ENCODE results near the gene KCNQ1OT1.

Gene KCNQ1OT1

DNA sequence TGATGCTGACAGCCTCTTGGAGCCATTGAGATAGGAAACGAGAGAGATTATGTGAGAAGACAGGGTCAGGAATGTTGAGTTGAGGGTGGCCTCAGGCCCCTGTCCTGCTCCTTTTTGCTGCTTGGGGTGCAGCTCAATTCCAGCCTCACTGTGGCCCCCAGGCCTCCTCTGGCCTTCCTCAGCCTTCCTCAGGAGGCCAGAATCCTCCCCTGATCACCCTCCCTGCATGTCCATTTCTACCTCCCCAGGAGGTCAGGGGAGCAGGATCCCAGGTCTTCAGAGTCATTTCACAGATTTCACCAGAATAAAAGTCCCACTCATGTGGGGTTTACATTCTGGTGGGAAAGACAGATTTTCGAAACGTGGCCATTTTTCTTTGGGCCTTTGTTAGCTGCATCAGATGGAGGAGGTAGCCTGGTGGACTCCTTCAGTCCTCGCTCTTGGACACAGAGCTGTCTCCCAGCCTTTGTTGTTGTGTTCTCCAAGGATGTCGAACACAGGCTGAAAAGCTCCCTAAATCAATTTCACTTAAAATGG, 2.2 kb upstream of the KCNQ1OT1 start:
- no peak for DNase-seq (ENCODE audit: low spot score)

DNA sequence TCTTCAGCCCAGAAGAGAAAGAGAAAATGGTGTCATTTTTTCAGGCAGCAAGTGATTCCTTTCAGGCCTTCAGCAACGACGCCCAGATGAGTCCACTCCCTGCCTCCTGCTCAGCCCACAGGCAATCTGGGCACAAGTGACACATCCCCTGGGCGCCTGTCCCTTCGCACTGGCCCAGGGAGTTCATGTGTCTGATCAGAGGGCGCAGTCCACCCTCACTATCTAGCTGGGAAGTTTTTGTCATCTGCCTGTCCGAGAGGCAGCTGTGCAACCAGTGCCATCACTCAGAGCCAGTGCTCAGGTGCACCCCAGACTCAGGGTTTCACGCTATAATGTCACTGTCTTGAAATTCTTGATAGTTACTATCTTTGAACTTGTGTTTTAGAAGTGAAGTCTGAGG, 1.4 kb upstream of the KCNQ1OT1 start:
- DNase-seq (ENCODE audit: low spot score), result peak; percentile 61

DNA sequence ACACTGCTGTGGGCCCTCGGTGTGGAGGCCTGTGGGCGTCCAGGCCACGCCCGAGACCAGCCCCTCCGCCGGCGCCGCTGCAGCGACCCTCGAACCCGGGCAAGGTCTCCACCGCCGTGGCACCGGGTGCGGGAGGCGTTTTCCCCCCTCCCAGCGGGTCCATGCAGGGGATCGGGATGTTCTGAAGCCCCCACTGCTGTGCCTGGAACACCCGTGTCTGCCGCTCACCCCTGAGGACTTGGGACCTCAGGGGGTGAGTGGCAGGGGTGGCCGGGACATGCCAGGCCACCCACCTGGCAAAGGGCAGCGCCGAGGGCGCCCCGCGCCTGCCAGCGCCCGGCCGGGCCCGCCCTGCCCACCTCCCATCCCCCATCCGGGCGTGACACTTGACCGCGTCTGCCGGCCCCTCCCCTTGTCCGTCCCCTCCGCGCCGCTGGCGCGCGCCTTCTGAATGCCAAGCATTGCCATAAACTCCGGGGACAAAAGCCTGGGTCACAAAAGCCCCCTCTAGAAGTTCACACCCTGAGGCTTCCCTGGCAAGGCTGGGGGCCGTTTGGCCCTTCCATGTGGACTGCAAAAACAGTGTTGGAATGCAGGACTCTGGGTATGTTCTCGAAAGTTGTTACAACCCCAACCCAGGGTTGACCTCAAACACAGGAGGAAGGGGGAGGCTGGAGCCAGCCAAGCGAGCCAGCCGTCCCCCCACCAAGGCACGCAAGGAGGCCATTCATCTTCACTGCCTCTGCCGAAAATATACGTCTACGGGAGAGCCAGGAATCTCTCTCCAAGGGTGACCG, 819 bp upstream of the KCNQ1OT1 start:
- peak; percentile 73 for DNase-seq (ENCODE audit: low spot score)

DNA sequence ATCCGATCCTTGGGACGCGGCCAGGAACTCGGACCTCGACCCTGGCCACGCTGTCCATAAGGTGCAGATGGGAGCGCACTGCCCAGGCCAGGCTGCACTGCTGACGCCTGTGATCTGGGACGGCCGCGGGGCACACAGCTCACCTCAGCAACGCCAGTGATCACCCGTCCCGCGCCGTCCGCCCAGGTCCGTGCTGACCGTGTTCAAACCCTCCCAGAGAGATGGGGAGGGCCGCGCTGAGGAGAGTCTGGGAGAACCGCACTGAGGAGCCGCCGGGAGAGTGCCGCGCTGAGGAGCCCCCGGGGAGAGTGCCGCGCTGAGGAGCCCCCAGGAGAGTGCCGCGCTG, 636 bp downstream of the KCNQ1OT1 start:
- peak; percentile 61 for DNase-seq (ENCODE audit: low spot score)

DNA sequence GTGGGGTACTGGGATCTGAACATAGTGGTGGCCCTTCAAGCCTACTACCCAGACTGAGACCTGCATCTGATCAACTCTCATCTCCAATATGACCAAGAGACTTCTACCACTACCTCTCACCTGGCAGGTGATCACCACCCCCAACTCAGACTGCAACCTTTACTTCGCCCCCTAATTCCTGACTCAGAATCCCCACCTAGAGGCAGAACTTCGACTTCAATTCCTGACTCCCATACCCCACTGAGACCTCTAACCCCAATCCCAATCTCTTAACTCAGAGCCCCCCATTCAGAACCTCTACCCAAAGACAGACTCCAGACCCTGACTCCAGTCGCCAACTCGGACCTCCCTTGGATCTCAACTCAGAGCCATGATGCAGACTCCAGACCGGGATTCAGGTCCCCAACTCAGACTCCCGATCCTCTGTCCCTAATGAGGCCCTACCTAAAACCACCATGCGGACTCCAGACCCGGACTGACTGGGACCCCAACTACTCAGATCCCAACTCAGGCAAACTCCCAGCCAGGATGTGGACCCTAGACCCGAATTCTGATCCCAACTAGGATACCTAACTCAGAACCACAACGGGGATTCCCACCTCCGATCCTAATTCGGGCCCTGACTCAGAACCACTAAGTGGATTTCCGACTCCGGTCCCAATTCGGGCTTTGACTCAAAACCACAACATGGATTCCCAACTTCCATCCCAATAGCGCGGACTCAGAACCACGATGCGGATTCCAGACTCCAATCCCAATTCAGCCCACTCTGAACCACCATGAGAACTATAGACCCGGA, 1.2 kb downstream of the KCNQ1OT1 start:
- peak; percentile 52 for DNase-seq (ENCODE audit: low spot score)

DNA sequence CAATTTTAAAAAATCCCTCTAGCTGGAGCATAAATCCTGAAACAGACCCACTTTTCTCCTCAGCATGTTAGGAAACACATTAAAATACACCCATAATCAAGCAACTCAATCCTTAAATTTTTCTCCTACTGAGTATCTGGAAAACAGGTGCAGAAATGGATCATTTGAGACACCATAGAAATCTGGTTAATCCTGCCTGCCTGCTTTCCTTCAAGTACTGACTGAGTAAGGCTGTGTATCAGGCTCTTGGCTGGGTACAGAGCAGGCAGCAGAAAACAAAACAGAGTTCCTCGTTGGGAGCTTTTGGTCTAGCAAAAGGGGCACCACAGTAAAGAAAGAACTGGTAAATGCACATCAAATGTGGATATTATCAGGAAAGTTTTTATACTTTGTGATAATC, 1.9 kb downstream of the KCNQ1OT1 start:
- DNase-seq (ENCODE audit: low spot score), result no peak

DNA sequence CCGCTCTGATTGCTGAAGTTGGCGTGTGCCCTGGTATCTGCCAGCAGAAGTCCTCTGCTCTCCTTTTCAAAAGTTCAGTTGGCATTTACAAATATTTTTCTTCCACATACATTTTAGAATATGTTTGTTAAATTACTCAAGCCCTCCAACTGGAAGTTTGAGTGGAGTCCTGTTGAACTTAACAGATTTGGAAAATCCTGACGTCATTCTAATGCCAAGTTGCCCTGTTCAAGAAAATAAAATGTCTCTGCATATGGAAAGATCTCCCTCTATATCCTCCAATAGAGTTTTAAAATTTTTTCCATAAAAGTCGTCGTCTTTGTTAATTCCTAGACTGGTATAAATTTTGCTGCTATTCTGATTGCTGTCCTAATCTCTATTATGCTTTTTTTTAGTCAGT, 3.3 kb downstream of the KCNQ1OT1 start:
- no peak for DNase-seq (ENCODE audit: low spot score)

DNA sequence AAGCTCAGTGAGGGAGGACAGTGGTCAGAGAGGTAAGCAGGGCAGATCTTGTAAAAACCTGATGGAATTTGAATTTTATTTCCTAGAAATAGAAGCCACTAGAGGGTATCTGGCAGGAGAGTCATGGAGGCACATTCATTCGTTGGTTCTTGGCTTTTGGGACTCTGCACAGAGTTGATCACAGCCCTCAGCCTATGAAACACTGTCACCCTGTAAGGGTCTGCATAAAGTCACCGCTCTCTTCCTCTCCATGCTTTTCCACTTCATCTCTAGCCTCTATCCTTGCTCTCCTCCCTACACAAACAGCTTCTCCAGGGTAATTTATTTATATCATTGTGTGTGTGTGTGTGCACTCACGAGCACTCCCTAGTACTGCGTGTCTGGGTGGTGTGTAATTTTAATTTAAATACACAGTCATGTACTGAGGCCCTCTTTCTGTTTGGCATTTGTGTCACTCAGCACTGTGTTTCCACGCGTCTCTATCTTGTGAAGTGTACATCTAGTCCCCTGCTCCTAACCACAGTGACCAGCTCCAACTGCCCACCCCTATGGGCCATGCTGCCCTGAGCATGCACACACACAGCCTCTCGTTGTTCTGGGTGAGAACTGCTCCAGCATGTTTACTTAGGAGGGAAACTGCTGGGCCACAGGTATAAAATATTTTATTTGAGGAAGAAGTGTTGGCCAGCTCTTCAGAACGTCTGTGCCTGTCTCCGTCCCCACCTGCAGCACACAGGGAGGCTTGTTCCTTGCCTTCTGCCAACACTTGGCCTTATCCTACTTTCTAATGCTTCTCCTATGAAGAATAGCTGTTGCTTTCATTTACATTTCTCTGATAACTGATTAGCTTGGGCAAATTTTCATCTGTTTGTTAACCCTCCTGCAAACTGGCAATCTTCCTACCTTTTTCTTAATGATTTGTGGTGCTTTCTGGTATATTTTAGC, 4.5 kb downstream of the KCNQ1OT1 start:
- DNase-seq (ENCODE audit: low spot score), result peak; percentile 55

DNA sequence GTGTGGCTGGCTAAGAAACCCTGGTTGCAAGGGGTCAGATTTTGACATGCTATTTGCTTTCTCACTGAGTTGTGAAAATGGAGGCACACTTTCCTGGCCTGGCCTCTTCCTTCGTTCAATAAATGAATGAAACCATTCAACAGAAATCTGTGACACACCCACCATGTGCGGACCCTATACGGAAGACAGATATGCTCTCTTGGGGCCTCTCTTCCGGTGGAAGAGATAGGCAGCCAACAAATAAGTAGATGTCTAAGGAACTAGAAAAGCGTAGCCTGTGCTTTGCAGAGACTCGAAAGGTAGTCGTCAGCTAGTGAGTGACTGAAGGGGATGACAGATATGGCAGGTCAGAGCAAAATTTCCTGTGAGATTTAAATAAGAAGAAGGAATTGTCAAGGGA, 5.3 kb downstream of the KCNQ1OT1 start:
- no peak for DNase-seq (ENCODE audit: low spot score)

DNA sequence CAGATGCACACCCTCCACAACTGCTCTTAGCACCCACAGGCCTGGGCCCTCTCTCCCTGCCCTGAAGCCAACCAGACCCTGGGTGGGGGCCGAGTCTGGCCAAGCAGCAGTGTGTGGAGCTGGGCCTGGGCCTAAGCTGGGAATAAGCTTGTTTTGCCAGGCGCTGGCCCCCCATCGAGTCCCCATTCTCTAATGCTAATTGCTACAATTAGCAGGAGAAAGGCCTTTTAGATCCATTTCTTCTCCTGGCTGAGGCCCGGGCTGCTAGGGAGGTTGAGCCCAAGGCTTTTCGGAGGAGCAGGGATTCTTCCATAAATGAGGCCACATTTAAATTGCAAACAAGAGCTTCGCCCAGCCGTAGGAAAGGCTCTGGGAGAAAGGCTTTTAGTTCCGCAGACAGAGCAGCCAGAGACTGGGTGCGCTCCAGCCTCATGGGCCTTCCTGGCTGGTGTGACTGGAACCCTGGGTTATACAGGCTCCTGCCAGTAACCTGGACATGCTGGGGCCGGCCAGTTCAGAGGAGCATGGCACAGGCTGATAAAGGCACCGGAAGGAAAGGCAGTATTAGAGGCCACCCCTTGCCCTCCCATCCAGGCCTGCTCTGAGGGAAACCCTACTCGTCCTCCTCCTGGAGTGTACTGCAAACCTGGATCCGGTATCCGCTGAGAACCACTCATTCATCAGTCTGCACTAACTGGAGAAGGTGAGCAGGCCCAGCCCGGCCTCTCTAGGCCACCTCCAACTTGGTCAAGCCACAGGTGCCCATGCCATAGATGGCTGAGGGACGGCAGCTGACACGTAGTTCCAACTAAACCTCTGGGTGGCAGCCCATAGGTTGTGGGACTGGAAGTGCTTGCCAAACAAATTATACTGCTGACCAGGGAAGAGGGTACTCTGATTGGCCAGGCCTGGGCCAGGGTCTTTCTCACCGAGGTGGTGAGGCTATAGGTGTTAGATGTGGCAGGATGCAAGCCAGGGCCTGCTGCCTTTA, 6.2 kb downstream of the KCNQ1OT1 start:
- peak; percentile 41 for DNase-seq (ENCODE audit: low spot score)

DNA sequence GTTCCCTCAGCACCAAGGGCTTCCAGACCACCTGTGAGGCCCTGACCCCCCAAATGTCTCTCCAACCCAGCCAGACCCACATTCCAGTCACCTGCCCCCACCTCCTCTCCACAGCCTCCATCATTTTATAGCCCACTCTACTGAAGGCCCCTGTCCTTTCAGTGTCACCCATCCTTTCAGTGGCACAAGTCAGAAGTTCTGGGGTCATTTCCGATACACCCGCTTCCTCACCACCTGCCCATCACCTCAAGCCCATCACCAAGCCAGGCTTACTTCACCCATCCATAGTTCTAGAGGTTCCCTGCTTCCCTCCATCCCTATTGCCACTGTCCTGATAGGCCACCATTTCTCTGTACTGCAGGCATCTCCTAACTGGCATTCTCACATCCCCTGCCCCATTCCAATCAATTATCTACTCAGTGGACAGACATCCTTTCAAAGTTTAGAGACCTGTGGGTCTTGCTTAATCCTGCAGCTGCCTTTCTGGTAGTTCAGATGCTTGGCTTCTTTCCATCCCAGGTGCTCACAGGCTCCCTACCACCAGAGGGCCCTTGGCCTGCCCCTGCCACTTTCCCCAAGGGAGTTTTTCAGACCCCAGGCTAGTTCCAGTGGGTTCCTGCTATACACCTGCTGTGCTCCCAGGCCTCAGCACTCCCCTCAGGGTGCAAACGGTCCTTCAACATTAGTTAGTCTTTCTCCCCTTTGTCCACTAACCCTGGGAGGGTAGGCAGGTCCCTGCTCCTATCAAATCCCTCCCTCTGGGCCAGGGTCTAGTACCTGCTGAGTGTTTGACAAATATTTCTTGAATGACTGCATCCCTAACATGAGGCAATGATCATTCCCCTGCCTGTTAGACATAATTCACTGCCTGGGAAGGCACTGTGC, 7.6 kb downstream of the KCNQ1OT1 start:
- DNase-seq (ENCODE audit: low spot score), result peak; percentile 36

DNA sequence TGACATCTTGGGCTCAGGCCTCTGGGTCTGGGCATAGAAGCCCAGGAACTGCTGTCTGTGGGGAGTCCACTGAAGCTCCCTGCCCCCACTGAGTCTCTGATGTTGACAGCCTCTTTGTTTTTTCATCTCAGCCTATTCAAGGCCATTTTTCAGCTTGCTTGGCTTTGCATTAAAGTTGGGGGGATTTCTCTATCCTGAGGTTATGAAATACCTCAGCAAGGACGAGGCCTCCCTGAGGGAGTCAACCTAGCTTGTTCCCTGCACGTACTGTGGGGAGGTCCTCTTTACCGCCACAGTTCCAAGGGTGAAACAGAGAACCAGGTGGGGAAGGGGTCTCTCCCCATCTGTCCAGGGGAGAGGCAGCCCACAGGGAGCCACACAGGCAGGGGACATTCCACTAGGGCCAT, 8.4 kb downstream of the KCNQ1OT1 start:
- DNase-seq (ENCODE audit: low spot score), result peak; percentile 49

DNA sequence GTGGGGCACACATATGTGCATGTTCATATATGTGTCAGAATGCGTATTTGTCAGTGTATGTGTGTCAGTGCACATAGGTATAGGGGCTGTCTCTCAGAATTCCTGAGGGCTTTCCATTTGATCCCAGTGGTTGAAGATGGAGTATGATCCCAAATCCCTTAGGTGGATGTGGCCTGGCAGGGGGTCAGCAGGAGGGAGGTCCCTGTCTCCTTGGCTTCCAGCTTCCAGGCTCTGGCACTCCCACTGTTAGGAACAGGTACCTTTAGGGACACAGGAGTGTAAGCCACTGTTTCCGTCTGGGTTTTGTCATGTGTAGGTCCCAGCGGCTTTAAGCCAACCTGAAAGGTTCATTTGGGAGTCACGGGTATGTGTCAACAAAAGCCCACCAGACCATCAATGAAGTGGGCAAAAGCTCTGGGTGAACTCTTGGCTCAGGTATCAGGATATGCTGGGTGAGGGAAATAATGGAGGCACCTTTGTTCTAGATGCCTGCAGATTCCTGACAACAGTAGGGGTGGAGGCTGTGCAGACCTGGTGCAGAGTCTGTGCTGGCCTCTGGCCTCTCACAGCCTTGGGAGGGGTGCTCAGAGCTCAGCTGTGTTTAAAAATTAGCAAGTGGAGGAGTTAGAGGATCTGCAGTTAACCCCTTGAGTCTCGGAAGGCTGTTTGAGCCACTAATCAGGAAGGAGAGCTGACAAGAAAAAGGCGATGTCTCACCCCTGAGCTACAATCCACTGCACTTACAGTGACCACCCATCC, 9.0 kb downstream of the KCNQ1OT1 start:
- DNase-seq (ENCODE audit: low spot score), result peak; percentile 41

DNA sequence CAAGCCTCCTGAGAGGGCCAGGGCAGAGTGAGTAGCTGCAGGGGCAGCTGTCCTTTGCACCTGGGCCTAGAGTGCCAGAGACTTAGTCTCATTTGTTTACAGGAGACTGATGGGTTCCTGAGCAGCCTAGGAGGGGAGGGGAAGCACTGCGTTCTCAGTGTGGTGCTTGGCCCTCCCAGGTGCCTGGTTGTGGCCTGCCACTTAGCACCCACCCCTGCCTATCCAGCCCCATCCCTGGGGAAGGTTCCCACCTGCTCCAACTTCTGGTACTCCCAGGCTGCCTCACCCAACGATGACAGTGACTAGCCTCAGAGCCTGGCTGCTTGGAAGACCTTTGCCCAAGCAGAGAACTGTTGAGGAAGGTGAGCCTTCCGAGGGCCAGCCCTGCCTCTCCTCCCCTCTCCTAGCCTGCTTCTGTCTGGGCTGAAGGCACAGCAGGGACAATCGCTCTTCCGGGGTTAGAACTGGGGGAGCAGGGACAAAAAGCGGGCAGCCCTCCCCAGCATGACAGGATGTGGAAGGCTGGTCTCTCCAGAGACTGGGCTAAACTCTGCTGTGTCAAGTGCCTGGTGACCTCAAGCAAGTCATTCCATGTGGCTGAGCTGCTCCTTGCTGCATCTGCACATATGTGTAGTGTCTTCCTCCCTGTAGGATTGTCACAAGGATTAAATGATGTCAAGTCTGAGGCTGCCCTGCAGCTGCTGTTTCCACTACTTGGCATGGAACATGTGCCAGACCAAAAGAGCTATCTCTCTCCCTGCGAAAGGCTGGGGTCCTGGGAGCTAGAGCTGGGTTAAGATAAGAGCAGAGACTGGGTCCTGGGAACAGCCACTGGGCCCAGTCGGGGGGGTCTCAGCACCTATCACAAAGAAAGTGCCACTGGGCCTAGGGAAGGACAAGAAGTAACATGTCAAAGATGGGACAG, 9.9 kb downstream of the KCNQ1OT1 start:
- peak; percentile 64 for DNase-seq (ENCODE audit: low spot score)

DNA sequence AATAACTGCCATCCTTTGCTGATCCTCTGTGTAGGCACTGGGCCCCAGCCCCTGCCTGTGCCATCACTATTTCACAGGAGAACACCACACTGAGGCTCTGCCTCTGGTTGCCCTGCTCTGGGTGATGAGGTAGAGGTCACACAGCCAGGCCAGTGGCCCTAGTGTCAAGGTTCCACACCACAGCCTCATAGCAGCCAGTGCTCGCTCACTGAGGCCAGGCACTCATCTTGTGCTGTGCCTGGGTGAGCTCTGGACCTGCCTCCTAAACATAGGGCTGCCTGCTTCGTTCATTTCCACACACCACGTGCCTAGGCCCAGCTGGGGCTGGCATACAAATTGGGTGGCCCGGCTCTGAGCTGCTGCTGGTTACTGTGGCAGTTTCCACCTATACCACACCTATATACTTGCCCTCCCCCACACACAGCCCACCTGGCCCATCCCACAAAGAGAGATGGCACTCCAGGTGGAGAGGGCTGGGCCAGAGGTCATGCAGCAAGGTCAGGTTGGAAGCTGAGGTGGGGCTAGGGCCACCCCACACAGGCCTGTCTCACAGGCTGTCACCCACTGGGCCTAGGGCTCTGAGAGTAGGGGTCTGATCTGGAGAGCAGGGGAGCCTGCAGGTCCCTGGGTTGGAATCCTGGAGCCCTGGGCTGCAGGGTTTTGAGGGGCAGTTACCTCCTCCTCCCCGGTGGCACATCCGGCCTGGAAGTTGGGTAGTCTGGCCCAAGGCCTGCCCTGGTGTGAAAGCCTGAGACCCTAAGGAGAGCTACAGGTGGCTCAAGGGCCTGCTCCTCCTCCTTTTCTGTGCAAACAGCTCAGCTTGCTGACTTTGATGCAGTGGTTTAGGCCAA, 11.2 kb downstream of the KCNQ1OT1 start:
- DNase-seq (ENCODE audit: low spot score), result peak; percentile 51

DNA sequence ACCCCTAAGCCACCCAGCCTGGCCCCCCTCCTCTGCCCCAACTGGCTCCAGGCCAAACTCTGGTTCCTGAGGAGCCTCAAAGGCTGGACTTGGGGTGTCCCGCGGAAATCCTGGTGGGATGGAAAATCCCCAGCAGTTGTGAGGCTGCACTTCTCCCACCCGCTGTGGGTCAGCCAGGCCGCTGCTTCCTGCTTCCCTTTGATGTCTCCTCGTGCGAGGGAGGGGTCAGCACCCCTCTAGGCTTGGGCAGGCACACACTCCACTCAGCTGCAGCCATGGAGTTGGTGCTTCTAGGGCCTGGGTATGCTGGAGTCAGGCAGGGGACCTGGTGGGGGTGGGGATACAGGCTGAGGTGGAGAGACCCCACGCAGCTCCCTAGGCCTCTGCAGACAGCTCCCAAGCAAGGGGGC, 12.0 kb downstream of the KCNQ1OT1 start:
- peak; percentile 50 for DNase-seq (ENCODE audit: low spot score)

DNA sequence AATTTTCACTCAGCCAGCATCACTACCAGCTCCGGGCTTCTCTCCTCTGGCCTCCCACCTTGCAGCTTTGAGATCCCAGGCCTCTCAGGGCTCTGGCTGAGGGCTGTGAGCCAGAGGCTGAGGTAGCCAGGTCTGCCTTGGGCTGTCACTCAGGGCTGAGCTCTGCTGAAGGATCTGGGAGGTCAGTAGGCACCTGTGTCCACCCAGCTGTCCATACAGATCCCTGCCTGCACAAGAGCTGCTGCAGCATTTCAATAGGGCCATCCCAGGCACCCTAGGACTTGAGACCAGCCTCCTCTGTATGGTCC, 12.6 kb downstream of the KCNQ1OT1 start:
- DNase-seq (ENCODE audit: low spot score), result peak; percentile 49
